Suprapubic skin (tissue), 3 donors: Measurements from ENCODE around the gene CAPN9.

ENCODE experiments used
- EP300 ChIP-seq: sonication (generic); formaldehyde crosslinking; IDR thresholded peaks from one replicate; pipeline ENCODE4 v1.6.1; 2017; ENCODE audit warnings: antibody characterized with exemption
- POLR2A ChIP-seq, 2 donors: fragments of 450-650 bp; IDR thresholded peaks; one replicate each; pipeline ENCODE4 v1.6.1; 2017; ENCODE audit warnings: antibody characterized with exemption in 2 of 2, mild to moderate bottlenecking in 2 of 2, moderate library complexity in 2 of 2
- TF ChIP-seq, protein P1 (sequence below), 2 donors: fragments of 200-600 bp in 1 of 2; fragments of 450-650 bp in 1 of 2; sonication (generic) in 1 of 2; IDR thresholded peaks; one replicate each; pipeline ENCODE4 v1.5.1; 2016 to 2019; ENCODE audit warnings: antibody characterized with exemption in 2 of 2, mild to moderate bottlenecking in 1 of 2, moderate library complexity in 1 of 2

DNA sequence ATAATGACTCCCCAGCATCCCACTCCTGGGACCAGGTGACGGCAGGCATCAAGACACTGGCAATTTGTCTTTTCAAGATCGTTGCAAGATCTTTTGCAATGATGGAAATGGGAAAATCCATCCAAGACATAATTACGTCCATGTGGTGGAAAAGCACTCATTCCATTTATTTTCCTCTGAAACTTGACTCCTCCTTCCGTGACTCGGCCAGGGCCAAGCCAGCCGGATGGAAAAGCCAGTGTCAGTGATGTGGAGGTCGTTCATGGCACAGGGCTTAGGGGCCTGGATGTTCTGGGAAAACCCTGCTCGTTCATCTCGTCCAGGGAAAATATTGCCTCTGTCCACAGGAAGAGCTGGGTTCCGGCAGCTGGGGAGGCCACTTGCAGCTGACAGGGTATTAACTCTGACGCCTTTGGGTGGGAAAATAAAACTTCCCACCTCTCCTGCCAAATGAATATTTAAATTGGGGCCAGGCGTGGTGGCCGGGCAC, 74.9 kb downstream of the CAPN9 start:
- TF ChIP-seq, protein P1, sequence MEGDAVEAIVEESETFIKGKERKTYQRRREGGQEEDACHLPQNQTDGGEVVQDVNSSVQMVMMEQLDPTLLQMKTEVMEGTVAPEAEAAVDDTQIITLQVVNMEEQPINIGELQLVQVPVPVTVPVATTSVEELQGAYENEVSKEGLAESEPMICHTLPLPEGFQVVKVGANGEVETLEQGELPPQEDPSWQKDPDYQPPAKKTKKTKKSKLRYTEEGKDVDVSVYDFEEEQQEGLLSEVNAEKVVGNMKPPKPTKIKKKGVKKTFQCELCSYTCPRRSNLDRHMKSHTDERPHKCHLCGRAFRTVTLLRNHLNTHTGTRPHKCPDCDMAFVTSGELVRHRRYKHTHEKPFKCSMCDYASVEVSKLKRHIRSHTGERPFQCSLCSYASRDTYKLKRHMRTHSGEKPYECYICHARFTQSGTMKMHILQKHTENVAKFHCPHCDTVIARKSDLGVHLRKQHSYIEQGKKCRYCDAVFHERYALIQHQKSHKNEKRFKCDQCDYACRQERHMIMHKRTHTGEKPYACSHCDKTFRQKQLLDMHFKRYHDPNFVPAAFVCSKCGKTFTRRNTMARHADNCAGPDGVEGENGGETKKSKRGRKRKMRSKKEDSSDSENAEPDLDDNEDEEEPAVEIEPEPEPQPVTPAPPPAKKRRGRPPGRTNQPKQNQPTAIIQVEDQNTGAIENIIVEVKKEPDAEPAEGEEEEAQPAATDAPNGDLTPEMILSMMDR (IDR thresholded peaks at IDR 0.05): no peak
- no peak for TF ChIP-seq POLR2A (IDR thresholded peaks at IDR 0.05)
- no peak for TF ChIP-seq EP300
